ENCODE data around the gene LARGE2.

LARGE2 gene

DNA sequence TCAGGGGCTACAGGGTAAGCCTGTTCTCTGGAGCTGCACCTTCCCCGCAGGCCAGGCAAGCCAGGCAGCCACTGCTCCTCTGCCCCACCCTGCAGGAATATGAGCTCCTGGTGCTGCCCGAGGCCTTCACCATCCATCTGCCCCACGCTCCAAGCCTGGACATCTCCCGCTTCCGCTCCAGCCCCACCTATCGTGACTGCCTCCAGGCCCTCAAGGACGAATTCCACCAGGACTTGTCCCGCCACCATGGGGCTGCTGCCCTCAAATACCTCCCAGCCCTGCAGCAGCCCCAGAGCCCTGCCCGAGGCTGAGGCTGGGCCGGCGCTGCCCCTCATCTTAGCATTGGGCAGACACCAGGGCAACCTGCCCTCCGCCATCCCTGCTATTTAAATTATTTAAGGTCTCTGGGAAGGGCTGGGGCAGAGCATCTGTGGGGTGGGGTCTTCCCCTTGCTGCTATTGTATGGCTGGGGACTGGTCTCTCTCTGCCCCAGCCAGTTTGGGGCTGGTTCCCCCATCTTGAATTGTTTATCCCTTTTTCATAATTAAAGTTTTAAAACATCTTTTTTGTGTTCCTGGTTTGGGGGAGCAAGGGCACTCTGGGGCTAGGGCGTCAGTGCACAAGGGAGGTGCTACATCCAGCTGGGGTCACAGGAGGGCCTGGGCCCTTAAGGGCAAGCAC is 6.2 kb downstream of the LARGE2 start:
- in situ Hi-C loops (cut with HindIII; ENCODE audit: low sequenced_read_pairs), result no loop called here

DNA sequence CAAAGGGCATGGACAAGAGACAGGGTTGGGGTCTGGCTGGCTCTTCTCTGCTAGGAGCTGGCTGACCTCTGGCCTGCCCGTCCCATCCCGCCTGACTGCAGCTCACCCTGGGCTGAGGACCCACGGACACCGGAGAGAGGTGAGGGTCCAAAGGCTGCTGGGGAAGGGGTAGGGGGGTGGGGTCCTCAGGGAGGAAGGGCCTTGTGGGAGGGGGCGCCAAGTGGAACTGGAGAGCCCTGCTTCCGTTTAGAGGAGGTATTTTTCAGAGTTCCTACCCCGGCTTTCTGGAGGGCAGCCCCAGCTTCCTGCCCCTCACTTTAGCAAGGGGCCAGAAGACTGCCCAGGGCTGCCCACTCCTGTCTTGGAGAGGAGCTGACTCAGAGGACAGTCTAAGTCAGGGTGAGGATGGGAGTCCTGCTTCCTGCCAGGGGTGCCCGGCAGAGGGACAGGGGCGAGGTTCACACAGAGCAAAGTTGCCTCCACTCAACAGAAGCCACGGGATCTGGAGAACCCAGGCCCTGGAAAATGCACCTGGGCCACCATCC is 7.1 kb downstream of the LARGE2 start:
- in situ Hi-C loops (cut with HindIII; ENCODE audit: low sequenced_read_pairs), result no loop called here

DNA sequence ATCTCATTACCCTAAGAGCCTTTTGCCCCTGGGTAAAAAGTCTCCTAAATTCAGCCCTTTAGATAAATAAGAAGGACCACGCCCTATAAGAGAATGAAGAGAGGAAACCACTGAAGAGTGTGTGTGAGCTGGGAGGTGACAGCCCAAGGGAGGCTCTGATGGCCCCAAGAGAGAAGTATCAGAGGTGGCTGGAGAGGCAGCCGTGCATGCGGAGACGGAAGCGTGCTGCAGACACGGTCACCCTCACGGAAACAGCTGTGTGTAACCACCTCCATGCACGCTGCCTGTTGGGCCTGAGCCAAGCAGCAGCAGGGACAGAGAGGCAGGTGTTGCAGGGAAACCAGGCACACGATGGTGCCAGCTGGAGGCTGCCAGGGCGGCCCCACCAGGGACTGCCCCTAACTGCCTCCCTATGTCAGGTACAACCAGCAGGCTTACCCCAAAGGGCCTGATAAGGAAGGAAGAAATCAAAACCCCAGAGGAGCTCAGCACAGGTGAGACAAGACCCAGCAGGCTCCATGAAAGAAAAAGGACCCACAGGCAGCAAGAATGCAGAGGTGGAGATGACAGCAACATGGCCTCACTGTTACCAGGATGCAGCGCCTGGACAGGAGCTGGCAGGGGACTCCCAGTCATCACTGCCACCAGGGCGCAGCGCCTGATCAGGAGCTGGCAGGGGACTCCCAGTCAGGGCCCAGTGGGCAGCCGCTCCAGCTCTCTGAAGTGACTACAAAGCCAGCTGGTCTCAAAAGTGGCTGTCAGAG is 7.8 kb downstream of the LARGE2 start:
- in situ Hi-C loops (cut with HindIII; ENCODE audit: low sequenced_read_pairs), result no loop called here

DNA sequence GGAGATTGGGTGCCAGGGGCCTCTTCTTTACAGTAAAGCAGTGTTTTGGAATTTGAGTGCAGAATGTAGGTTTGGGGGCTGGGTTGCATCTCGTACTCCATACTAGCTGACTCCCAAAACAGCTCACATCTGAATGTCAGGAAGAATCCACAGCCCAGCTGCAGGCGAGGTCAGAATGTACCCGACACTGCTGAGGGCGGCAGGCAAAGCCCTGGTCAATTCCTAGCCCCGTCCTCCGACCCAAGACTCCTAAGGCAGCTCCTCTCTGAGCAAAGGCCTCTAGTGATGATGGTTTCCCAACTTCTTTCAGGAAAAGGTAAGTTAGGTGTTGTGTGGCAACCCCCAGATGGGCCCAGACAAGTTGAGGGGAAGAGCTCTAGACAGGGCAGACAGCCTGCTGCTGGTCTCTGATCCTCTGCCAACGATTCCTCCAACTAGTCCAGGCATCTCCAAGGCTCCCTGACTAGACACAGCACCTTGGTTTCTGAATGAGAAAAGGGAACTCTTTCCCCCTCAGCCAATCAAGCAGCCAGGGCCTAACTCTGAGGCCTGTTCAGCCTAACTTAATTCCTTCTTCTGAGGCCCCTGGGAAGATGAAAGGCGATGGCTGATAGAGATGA is 8.6 kb downstream of the LARGE2 start:
- in situ Hi-C loops (cut with HindIII; ENCODE audit: low sequenced_read_pairs), result no loop called here

DNA sequence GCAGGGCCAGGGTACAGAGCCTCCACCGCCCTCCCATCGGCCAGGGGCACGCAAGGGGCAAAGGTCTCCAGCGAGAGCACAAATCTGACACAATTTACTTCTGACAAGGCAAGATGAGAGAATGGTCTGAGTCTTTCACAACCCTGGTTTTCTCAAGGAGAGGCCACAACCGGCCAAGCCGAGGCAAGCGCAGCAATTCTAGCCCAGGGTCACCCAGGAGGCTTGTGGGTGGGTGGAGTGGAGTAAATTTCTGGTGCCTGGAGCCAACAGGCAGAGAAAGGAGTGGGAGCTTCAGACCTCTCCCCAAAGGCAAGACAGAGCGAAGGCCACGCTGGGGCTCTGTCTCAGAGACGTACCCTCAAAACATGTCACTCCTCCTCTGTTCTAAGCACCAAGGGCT is 9.3 kb downstream of the LARGE2 start:
- in situ Hi-C loops (cut with HindIII; ENCODE audit: low sequenced_read_pairs), result no loop called here

DNA sequence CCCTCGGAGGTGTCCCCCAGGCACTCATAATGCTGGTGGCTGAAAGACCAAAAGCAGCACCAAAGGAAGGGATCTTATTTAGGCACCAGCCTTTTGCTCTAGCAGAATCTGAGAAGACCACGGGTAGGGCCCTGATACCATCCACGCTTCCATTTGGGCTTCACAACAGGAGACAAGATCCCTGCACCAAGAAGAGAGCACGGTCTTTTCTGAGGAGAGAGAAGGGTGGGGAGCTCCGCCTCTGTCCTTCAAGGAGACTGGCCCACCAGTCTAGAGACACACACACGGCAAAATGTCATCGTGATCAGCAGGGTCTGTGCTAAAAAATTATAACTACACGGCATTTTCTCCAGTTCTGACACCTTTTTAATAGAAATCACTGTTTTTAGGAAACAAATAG is 9.8 kb downstream of the LARGE2 start:
- in situ Hi-C loops (cut with HindIII; ENCODE audit: low sequenced_read_pairs), result no loop called here

DNA sequence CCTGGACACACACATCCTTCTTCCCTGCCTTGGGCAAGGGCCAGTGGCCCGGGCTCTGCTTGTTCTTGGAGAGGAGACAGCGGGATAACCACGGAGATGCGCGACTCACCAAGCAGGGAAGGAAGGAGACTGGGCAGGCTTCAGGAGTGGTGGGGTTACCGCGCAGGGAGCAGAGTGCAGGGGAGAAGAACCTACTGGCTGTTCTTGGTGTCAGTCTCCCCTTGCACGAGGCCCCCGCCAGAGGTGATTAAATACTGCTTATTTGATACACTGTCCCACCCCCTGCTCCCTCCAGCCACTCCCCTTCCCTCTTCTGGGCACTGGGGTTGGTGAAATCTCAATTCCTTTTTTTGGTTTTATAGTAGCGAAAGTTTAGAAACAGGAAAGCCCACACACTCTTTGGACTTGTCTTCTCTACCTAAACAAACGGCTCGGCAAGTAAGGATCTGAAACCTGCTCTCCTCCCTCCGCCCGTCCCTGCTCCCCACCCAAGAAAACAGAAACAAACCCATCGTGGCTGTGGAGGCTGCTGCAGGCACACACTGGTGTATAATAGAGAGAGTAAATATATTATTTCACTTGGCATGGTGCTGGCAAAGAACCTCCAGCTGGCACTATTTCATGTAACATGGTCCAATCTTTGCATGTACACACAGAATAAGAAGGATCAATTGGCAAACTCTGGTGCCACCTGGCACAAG is 10.8 kb downstream of the LARGE2 start:
- in situ Hi-C loops (cut with HindIII; ENCODE audit: low sequenced_read_pairs), result no loop called here

DNA sequence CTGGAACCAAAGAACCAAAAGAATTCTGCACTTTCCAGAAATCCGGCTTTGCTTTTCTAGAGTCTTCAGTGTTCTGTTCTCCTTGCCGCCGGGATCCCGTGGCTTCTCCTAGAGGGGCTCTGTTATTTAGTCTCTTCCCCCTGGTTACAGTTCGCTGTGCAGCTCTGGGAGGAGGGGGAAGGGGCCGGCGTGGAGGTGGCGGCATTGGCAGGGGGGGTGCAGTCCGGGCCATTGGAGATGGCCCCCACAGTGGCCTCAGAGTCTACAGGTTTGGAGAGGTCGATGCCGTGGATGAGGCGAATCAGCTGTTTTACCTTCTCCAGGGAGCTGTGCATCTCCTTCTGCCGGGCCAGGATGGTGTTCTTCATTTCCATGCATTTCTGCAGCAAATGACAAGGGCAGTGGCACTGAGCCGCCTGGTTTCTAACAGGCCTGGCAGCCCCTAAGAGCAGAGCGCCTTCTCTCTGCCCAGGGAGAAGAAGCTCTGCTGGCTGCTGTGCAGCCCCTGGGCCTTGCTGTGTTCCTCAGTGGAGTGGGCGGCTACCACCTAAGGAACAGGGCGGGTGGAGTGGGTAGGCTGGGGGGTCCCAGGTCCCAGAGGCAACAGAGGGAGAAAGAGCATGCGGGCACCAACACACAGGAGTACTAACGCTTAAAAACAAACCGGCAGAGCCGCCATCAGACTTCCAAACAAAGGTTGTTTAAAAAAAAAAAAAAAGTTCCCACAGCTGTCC is 11.6 kb downstream of the LARGE2 start:
- in situ Hi-C loops (cut with HindIII; ENCODE audit: low sequenced_read_pairs), result no loop called here

DNA sequence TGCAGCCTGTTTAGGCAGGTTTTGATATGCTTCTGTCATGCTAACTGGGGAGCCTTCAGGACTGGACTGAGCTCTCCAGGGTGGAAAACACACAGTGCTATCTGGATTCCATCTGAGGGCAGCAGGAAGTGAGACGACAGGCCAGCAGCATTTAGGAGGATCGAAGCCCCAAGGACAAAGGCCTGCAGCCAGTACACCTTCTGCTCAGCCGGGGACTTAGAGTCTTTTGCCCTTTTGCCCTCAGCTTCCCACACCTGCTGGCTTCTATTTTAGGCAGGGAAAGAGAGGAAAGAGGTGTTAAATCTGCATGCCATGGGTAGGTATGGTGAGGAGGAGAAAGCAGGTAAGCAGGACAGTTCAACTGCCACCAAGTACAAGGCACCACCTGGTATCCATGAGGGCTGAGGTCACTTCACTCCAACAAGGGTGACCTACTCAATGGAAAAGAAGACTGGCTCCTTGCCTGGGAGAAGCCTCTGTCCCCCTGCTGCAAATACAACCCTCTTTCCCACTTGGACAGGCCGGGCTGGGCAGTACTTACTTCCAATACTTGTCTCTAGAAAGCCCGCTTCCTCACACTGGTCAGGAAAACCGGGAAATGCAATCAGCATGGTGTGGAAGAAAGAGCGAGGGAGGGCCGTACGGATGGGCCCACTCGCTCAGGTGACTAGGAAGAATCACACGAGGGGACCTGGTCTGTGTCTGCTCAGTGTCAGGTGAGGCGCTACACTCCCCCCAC is 12.3 kb downstream of the LARGE2 start:
- in situ Hi-C loops (cut with HindIII; ENCODE audit: low sequenced_read_pairs), result no loop called here

DNA sequence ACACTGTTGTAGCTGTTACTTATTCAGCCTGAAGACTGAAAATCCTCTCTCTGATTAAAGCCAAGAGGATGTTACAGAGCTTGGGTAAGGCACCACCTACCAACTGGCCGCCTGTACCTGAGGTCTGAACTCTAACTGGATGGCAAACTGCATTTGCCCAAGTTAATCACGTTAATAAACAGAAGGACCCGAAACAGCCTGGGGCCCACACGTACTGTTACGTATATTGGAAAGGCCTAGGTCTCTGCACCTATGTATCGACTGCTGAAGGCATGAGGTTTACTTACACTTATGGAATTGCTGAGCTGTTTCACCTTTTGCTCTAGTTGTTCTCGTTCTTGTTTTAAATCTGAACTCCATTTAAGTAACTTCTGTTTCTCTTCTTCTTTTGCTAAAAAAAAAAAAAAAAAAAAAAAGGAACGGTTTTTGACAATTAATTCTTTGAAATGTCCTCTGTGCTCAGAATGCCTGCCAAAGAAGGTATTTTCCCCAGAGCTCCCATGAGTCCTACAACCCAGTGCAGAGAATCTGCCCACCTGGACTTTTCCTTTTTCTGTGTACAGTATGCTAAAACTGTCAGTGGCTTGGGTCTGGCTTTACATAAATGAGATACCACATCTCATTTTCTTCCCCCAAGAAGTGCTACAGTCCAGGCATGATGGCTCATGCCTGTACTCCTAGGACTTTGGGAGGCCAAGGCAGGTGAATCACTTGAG is 13.1 kb downstream of the LARGE2 start:
- in situ Hi-C loops (cut with HindIII; ENCODE audit: low sequenced_read_pairs), result no loop called here

DNA sequence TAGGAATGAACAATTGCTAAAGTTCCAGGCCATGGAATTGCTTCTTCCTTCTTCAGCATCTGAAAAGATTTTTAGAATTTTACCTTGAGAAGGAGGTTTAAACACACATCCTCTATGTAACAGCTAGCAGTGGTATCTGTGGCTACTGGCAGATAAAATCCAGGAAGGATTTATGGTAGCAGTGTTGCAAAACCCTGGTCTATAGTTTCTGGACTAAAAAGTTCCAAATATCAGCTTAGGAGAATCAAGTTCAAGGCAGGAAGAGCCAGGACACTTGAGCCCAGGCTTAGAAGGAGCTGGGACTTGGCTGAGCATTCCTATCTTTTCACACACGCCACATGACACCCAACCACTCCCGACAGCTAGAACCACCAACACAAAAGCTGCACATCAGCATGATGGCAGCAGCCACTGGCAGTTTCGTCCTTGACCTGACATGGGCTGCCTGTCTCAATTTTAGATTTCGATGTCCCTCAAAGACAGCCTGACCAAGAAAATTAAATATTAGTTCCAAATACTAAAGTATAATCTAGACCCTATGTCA is 14.1 kb downstream of the LARGE2 start:
- in situ Hi-C loops (cut with HindIII; ENCODE audit: low sequenced_read_pairs), result no loop called here

DNA sequence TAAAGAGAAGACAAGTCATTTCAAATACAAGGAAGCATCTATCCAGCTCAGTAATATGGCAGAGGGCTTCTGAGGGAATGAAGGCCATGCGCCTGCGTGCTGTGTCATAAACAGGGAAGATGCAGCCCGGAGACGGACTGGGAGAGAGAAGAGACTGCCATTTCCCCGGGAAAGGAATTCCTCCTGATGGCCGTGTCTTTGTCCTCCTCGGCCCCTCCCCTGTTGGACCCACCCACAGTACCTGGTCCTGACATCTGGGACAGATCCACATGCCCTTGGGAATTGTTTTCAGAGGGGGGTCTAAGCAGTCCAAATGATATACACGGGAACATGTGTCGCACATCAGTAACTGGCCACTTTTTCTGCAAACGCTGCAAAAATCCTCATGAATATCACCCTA is 15.5 kb downstream of the LARGE2 start:
- in situ Hi-C loops (cut with HindIII; ENCODE audit: low sequenced_read_pairs), result no loop called here

DNA sequence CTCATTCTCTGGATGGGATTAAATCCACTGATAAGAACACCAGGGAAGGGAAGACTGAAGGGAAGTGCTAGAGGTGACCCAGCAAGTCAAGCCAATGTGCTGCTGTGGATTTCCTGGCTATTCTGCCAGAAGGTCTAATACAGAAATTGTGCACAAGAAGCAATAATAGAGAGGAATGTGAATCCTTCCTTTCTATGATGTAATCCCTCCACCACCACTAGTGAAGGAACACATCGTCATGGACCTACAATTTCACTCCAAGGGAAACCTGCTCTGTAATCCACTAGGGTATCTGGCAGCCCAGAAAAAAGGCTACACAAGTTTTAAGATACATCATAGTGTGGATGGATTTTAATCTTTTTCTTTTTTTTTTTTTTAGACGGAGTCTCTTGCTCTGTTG is 17.4 kb downstream of the LARGE2 start:
- in situ Hi-C loops (cut with HindIII; ENCODE audit: low sequenced_read_pairs), result no loop called here

DNA sequence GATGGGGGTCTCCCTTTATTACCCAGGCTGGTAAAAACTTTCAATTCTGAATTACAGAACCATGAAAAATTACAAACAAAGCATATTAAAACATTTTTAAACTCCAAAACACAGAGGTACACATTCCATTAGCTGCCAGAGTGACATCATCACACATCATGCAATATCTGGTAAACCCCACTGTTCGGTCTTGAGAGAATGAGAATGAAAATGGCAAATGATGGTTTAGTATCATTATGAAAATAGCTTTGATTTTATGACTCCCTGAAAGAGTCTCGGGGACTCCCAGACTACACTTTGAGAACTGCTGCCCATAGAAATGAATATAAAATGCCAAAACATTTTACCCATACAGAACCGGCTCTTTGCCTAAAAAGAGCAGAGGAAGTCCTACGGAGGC is 18.8 kb downstream of the LARGE2 start:
- in situ Hi-C loops (cut with HindIII; ENCODE audit: low sequenced_read_pairs), result no loop called here

DNA sequence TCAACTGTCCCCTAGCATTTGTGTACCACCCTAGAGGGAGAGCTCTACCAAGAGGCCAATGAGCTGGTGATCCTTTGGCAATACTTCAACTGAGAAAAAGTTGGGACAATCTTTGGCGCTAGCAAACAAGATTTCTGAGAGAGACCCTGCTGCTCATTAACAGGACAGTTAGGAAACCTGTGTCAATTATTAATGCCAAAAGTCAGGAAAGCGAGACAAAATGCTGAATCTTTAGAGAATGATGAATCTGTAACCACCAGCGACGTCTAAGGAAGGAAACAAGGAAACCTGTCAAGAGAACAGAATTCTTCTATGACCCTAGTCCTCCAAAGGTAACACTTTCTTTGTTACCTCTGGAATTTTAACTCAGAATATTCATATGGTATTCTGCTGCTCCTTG is 19.9 kb downstream of the LARGE2 start:
- in situ Hi-C loops (cut with HindIII; ENCODE audit: low sequenced_read_pairs), result no loop called here

DNA sequence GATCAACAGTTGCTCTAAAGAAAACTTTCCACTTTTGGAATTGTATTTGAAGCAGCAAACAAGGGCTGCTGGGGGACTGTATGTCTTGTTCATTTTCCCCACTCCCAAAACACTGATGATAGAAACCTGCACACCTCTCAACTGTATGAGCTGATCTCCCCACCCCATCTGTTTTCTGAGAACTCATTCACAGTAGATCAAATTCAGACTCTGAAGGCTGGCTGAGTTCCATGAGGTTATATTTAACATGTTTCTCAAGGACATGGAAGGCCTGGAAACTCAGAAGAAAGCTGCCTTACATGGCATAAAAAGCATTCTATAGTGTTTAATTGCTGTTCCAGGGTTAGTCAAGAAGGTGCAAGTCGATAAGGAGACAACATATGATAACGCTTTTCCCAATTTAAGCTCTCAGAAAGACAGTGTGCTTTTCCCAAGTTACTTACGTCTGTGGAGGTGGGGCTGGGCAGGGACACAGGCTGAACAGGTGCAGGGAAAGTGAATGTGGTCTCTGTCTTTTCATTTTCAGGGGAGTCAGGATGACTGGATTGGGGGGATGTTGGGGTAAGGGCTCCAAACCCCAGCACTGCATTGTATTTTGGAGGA is 23.0 kb downstream of the LARGE2 start:
- in situ Hi-C loops (cut with HindIII; ENCODE audit: low sequenced_read_pairs), result no loop called here

DNA sequence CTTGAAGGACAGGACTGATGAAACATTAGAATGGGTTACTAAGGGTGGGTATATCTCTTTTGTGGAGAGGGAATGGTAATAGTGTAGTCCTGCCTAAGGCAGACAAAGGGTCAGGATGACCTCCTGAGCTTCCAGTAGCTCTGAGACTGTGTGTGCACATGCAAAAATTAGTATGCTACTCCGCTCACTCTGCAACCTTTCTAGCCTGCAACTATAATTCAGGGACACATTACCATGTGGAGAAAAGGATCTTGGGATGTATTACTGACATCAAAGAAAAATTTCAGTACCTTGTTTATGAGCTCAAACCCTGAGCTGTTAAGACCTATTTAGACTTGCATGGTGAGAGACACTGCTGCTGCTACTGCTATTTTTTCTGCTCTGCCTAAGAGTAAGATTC is 25.4 kb downstream of the LARGE2 start:
- in situ Hi-C loops (cut with HindIII; ENCODE audit: low sequenced_read_pairs), result no loop called here

DNA sequence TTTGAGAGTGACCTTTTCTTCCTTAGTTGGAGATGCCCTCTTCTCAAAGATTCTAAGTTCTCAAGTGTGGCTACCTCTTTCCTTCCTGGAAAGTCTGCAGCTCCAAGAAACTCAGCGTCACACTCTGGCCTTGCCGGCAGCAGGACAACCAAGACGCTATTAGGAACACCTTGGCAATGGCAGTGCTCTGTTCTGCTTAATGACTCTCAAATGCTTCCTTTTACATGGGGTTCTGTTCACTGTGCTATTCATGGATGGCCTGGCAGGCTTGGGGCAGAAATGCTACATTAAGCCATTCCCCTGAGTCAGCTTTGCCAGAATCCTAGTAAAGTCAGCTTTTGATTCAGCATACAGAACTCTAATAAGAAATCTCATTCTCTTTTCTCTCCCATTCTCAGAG is 25.9 kb downstream of the LARGE2 start:
- in situ Hi-C loops (cut with HindIII; ENCODE audit: low sequenced_read_pairs), result no loop called here

DNA sequence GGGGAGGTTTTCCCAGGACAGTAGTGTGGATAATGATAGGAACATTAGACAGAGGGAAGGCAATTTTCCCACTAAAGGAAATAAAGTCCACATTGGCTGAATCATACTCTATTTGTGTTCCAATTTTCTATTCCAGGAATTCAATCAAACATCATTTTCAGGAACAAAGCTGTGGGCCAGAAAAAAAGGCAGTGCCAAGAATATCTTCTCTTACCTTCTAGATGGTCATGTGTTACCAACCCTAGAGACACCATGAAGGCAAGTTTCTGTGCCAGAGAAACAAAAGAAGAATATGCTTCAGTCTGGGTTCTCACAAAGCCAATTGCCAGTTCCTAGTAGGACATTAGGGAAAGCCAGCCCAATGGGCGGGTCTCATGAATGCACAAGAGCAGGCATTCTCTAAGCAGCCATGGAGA is 27.5 kb downstream of the LARGE2 start:
- in situ Hi-C loops (cut with HindIII; ENCODE audit: low sequenced_read_pairs), result no loop called here
